ENCODE data around the gene BRD4. TPM values are rescaled to one million over a fixed set of nuclear protein-coding genes. Genes with fewer than 3 reads are reported as not detected.
"Not testable (repeated sequence)": the region's sequence is repeated elsewhere in the genome, so short reads cannot be mapped to it uniquely, and the experiment has no call there.

Gene BRD4
- total RNA-seq, 2 donors from 2014 or later, result 120 to 123 TPM

DNA sequence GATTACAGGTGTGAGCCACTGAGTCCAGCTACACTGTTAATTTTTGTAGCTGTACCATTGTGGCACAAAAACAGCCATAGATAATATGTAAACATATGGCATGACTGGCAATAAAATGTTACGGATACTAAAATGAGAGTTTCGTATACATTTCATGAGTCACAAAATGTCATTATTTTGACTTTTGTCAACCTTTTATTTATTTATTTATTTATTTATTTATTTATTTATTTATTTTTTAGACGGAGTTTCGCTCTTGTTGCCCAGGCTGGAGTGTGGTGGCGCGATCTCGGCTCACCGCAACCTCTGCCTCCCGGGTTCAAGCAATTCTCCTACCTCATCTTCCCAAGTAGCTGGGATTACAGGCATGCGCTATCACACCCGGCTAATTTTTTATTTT lies 9.0 kb upstream of the BRD4 start:
- not testable (repeated sequence) for H3K27me3 Mint-ChIP-seq; H3K4me1 Mint-ChIP-seq; ATAC-seq; H3K9me3 ChIP-seq (ENCODE audit: control insufficient read depth, low read length, poor library complexity, severe bottlenecking); H3K36me3 Mint-ChIP-seq (ENCODE audit: low read depth); H3K4me3 Mint-ChIP-seq; H3K27ac Mint-ChIP-seq; DNase-seq

DNA sequence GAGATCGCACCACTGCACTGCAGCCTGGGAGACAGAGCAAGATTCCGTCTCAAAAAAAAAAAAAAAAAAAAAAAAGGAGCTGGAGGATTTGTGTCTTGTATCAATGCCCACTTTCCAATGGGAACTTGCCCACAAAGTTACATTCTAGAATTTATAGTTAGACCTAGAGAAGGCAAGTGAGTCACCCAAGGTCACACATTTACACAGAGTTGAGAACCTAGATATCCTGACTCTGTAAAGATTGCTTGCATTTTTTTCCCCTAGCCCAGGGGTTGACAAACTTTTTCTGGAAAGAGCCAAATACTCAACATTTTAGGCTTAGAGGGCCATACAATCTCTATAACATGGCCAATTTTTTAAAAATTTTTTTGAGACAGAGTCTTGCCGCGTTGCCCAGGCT lies 7.7 kb upstream of the BRD4 start:
- no peaks in the 10 kb centered on the region for H3K27me3 Mint-ChIP-seq
- no peaks in the 10 kb centered on the region for H3K36me3 Mint-ChIP-seq (ENCODE audit: low read depth)
- ATAC-seq (no peak), DNase-seq (no peak)
- H3K4me1 Mint-ChIP-seq, result no peaks in the 10 kb centered on the region
- no peaks in the 10 kb centered on the region for H3K9me3 ChIP-seq (ENCODE audit: control insufficient read depth, low read length, poor library complexity, severe bottlenecking)
- H3K4me3 Mint-ChIP-seq, result no peak overlapping the region
- no peak overlapping the region for H3K27ac Mint-ChIP-seq

DNA sequence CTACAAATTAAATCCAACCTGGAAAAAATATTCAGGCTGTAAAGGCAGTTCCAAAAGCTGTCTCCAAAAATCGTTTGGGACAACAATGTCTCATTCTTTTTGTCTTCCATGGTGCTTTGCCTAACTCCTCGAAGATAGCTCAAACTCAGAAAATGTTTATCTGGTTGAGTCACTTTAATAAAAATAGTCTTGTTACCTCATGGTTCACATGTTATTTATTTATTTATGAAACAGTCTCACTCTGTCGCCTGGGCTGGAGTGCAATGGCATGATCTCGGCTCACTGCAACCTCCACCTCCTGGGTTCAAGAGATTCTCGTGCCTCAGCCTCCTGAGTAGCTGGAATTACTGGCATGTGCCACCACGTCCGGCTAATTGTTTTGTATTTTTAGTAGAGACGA lies 4.9 kb upstream of the BRD4 start:
- ATAC-seq (no peak), DNase-seq (no peak)
- no peaks in the 10 kb centered on the region for H3K9me3 ChIP-seq (ENCODE audit: control insufficient read depth, low read length, poor library complexity, severe bottlenecking)
- H3K4me3 Mint-ChIP-seq, result no peak overlapping the region
- H3K4me1 Mint-ChIP-seq, result peaks cover 4% of the 10 kb centered on the region
- no peaks in the 10 kb centered on the region for H3K36me3 Mint-ChIP-seq (ENCODE audit: low read depth)
- no peak overlapping the region for H3K27ac Mint-ChIP-seq
- H3K27me3 Mint-ChIP-seq, result no peaks in the 10 kb centered on the region

DNA sequence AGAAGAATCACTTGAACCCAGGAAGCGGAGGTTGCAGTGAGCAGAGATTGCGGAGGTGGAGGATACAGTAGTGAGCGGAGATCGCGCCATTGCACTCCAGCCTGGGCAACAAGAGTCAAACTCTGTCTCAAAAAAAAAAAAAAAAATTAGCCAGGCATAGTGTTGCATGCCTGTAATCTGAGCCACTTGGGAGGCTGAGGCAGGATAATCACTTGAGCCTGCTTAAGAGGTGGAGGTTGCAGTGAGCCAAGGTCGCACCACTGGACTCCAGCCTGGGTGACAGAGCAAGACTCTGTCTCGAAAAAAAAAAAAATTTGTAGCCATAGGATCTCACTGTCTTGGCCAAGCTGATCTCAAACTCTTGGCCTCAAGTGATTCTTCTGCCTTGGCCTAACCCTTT lies 3.7 kb upstream of the BRD4 start:
- H3K27ac Mint-ChIP-seq; H3K36me3 Mint-ChIP-seq (ENCODE audit: low read depth); H3K4me1 Mint-ChIP-seq; DNase-seq; H3K27me3 Mint-ChIP-seq; ATAC-seq; H3K9me3 ChIP-seq (ENCODE audit: control insufficient read depth, low read length, poor library complexity, severe bottlenecking); H3K4me3 Mint-ChIP-seq: not testable (repeated sequence)

DNA sequence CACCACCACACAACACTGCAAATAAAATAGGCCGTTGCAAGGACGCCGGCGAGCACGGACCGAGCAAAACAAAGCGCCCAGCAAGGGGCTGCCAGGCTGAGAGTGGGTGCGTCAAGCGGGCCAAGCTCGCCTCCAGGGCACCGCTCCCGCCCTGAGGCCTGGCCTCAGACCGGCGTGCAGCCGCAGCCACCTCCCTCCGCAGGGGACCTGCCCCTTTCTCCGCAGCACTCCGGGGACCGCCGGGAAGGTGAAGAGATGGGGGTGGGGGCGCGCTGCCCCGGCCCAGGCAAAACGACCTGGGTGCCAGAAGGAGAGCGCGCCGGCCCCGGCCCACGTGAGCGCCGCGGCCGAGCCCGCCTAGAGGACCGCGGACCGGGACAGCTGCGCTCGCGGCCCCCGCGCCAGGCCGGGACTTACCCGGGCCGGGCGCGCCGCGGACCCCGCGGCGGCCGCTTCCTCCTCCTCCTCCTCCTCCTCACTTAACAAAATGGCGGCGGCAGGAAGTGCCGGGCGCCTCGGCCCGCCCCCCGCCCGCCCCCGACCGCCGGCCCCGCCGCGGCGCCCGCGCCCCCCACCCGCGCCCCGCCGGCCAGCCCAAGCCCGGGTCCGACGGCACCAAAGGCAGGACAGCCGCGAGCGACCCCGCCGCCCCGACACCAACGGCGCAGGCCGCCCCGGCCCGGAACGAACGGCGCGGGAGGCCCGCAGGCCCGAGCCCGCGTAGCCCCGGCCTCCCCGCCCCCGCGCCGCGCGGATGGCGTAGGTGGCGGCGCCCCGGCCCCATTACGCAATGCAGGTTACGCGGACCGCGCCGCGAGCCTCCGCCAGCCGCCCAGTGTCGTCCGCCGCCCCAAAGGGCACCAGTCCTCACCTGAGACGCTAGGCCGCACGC lies 674 bp downstream of the BRD4 start:
- Mint-ChIP-seq H3K4me1 (peaks cover 37% of the 10 kb centered on the region), H3K27ac (peak overlapping the region; percentile 93), H3K27me3 (no peaks in the 10 kb centered on the region), H3K36me3 (ENCODE audit: low read depth) (no peaks in the 10 kb centered on the region), H3K4me3 (peak overlapping the region; percentile 96)
- H3K9me3 ChIP-seq (ENCODE audit: control insufficient read depth, low read length, poor library complexity, severe bottlenecking), result no peaks in the 10 kb centered on the region
- peak; percentile 70 for ATAC-seq
- peak; percentile 32 to 63 (median 59) for DNase-seq

DNA sequence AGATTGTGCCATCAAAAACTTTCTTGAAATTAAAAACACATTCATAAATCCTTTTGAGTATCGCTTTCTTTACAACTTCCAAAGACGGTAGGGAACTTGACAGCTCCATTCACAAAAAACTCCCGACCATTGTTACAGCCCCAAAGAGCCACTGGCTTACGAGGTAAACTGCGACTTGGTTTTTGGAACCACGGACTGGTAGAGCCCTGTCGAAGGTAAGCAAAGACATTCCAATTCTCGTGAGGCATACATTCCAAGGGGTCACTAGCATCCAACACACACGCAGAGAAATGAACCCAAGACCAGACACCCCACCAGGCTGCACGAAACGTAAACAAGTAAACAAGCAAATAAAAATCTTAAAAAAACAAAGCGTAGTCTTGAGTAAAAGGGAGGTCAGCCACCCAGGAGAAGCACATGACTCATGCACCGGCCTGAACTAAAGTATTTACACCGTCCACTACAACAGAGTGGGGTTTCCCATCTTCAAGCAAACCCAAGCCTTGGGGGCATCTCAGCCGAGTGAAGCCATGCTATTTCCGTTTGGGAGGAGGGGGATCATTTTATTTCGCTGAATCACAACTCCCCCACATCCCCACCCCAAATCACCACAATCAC lies 1.4 kb downstream of the BRD4 start:
- no peaks in the 10 kb centered on the region for H3K36me3 Mint-ChIP-seq (ENCODE audit: low read depth)
- H3K9me3 ChIP-seq (ENCODE audit: control insufficient read depth, low read length, poor library complexity, severe bottlenecking), result no peaks in the 10 kb centered on the region
- H3K27ac Mint-ChIP-seq, result peak overlapping the region; percentile 93
- peaks cover 42% of the 10 kb centered on the region for H3K4me1 Mint-ChIP-seq
- no peaks in the 10 kb centered on the region for H3K27me3 Mint-ChIP-seq
- no peak for ATAC-seq
- peak overlapping the region; percentile 93 for H3K4me3 Mint-ChIP-seq
- DNase-seq, result no peak

DNA sequence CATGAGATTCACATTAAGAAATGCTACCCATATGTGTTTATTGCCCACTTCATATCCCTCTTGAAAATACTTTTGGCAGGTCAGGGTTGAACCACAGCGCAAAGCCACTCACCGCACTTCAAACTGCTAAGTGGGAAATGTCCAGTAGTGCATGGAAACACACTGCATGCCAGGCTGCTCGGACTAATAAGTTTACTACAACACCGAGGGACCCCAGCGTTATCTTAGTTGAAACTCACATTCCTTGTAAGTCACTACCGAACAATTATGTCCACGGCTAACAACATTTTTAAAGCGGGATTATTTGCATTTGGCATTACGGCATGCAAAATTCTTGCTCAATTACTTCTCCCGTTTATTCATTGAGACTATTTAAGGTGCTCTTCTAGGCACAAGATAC lies 4.0 kb downstream of the BRD4 start:
- Mint-ChIP-seq H3K27ac (no peak overlapping the region), H3K27me3 (no peaks in the 10 kb centered on the region), H3K4me3 (no peak overlapping the region), H3K36me3 (ENCODE audit: low read depth) (no peaks in the 10 kb centered on the region), H3K4me1 (peaks cover 66% of the 10 kb centered on the region)
- ATAC-seq (no peak), DNase-seq (no peak)
- H3K9me3 ChIP-seq (ENCODE audit: control insufficient read depth, low read length, poor library complexity, severe bottlenecking), result no peaks in the 10 kb centered on the region

DNA sequence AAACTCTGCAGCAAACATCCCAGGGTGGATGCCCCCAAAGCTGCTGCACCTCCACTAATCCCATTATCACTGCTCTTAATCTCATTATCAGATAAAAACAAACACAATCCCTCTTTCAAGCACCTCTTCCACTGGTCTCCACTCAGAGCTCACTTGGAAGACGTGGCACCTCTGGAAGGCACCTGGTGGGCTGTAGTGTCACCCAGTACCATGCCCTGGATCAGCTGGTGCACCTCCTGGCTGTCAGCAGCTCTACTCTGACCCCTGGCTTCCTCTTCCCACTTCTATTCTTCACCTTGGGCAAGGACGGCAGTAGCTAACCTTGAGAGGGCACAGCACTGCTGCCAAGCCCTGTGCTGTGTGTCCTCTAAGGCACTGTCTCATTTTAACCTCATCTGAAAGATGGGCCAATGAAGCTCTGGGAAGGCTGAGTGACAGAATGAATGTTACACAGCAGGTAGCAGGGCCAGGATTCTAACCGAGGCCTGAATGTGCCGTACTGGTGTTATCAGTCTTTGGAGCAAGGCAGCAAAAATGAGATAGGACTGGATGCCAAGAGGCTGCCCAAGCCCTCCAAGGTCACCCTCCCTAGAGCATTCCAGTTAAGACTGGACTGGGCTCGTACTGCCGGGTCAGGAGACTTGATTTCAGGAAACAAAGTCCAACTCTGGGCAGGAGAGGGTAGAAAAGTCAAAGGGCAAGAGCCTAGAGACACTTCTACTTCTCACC lies 7.4 kb downstream of the BRD4 start:
- DNase-seq (no peak), ATAC-seq (peak; percentile 35)
- Mint-ChIP-seq H3K4me3 (peak overlapping the region; percentile 86), H3K36me3 (ENCODE audit: low read depth) (no peaks in the 10 kb centered on the region), H3K27me3 (no peaks in the 10 kb centered on the region), H3K4me1 (peaks cover 76% of the 10 kb centered on the region), H3K27ac (peak overlapping the region; percentile 78)
- H3K9me3 ChIP-seq (ENCODE audit: control insufficient read depth, low read length, poor library complexity, severe bottlenecking), result no peaks in the 10 kb centered on the region

DNA sequence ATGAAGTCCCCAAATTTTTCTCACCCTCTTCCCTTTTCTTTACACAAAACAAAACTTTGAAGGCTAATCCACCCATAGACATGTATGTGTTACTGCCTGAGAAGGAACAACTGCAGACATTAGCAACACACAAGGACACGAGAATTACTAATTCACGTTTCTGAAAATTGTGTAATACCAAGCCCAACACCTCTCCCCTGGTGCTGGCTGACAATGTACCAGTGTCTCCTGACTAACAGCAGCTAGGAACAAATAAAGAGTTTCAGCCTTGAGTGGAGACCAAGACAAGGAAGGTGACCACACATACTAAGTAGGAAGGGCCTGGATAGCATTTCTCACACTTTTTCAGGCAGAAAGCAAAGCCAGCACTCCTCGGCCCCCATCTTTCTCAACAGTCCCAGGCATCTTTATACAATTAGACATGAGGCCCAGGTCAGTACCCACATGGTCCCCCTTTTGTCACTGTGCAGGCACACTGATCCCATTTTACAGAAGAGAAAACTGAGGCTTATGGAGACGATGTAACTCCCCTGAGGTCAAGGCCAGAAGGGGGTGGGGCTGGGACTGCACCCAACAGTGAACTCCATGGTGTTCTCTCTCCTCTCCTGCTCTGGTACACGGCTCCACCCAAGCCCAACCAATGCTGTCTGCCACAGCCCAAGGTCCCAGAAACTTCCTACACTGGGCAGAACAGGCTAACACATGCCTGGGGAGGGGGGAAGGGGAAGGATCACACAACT lies 8.7 kb downstream of the BRD4 start:
- Mint-ChIP-seq H3K4me1 (peaks cover 80% of the 10 kb centered on the region), H3K36me3 (ENCODE audit: low read depth) (no peaks in the 10 kb centered on the region), H3K27me3 (no peaks in the 10 kb centered on the region), H3K4me3 (peak overlapping the region; percentile 86), H3K27ac (peak overlapping the region; percentile 91)
- peak; percentile 31 for ATAC-seq
- no peak for DNase-seq
- H3K9me3 ChIP-seq (ENCODE audit: control insufficient read depth, low read length, poor library complexity, severe bottlenecking), result no peaks in the 10 kb centered on the region

DNA sequence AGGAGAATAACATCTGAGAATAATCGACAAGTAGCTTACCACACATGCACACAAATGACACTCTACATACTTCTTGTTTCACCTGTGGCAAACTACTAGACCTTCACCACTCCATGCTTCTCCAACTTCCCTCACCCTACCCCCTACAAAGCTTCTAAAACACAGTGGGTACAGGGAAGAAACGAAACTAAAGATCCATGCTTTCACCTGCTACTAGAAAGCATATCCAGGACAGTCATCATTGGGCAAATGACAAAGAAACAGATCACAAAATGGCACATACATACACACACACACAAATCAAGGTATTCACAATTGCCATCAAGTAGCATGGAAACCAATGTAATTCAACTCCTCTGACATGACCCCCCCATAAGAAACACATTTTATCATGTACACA lies 10.6 kb downstream of the BRD4 start:
- DNase-seq (no peak), ATAC-seq (no peak)
- Mint-ChIP-seq H3K36me3 (ENCODE audit: low read depth) (no peaks in the 10 kb centered on the region), H3K4me1 (peaks cover 84% of the 10 kb centered on the region), H3K27me3 (no peaks in the 10 kb centered on the region), H3K4me3 (peak overlapping the region; percentile 12), H3K27ac (peak overlapping the region; percentile 91)
- no peaks in the 10 kb centered on the region for H3K9me3 ChIP-seq (ENCODE audit: control insufficient read depth, low read length, poor library complexity, severe bottlenecking)

DNA sequence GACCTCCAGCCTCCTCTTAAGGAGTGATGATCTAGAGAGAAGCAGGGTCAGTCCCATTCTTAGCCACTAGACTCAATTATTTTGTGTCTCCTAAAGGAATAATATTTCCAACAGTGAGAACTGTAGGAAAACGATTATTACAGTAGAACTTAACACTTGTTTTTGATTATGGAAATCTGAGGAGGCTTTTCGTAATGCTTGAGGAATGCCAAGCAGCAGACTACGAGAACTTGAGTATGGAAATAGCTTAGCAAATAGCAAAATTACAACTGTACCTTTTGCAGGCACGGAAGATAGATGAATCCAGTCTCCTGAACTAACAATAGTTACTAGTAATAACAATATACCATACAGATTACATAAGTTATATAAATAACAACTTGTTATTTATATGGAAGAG lies 12.2 kb downstream of the BRD4 start:
- Mint-ChIP-seq H3K27me3 (no peaks in the 10 kb centered on the region), H3K4me3 (peak overlapping the region; percentile 60), H3K27ac (no peak overlapping the region), H3K4me1 (peaks cover 79% of the 10 kb centered on the region), H3K36me3 (ENCODE audit: low read depth) (no peaks in the 10 kb centered on the region)
- no peak for ATAC-seq
- H3K9me3 ChIP-seq (ENCODE audit: control insufficient read depth, low read length, poor library complexity, severe bottlenecking), result no peaks in the 10 kb centered on the region
- no peak for DNase-seq

DNA sequence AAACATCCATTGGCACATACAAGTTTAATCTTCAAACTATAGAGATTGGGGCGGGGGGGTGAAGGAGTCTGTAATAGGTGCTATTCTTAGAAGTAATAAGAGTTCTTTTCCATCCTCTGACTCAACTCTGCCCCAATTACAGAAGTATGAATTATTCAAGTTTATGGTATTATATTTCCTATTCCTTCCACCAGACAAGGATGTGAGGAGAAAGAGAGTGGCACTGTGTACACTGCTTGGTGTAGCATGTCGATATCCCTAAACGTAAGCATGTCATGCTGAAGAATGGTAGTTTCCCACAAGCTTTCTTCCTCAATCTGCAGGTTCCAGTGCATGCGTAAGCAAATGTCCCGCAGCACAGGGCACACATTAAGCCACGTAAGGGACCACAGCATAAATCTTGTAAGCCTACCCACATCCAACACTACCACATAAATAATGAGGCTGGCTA lies 14.1 kb downstream of the BRD4 start:
- no peaks in the 10 kb centered on the region for H3K9me3 ChIP-seq (ENCODE audit: control insufficient read depth, low read length, poor library complexity, severe bottlenecking)
- Mint-ChIP-seq H3K36me3 (ENCODE audit: low read depth) (no peaks in the 10 kb centered on the region), H3K4me3 (peak overlapping the region; percentile 78), H3K4me1 (peaks cover 69% of the 10 kb centered on the region), H3K27ac (peak overlapping the region; percentile 89), H3K27me3 (no peaks in the 10 kb centered on the region)
- ATAC-seq, result peak; percentile 78
- DNase-seq, result no peak

Data from T-helper 17 cell (primary cell).